Endothelial cell of umbilical vein (primary cell): Measurements from ENCODE around the gene RASA2.

Experiments used
- EZH2 ChIP-seq: IDR thresholded peaks from 2 replicates; pipeline ENCODE4 v1.6.1; 2012; ENCODE audit warnings: borderline replicate concordance, low read depth, mild to moderate bottlenecking, moderate library complexity, low read length, inconsistent platforms; ENCODE audit not compliant: severe bottlenecking
- POLR2A ChIP-seq: IDR thresholded peaks from 2 replicates; pipeline ENCODE4 v1.6.1; 2012; ENCODE audit warnings: low read depth, mild to moderate bottlenecking, control low read depth, low read length
- TF ChIP-seq, protein P1 (sequence below), 2 donors: IDR thresholded peaks; 1 replicate in 1 of 2; 2 replicates in 1 of 2; pipeline ENCODE4 v1.5.1; 2011; ENCODE audit warnings: low read length in 2 of 2, mild to moderate bottlenecking in 2 of 2, moderate library complexity in 2 of 2, control low read depth in 1 of 2, inconsistent platforms in 1 of 2, low read depth in 1 of 2; ENCODE audit not compliant: insufficient read depth in 1 of 2; ENCODE audit errors: extremely low read depth in 1 of 2

- TF ChIP-seq POLR2A, result no peak
- TF ChIP-seq, protein P1, sequence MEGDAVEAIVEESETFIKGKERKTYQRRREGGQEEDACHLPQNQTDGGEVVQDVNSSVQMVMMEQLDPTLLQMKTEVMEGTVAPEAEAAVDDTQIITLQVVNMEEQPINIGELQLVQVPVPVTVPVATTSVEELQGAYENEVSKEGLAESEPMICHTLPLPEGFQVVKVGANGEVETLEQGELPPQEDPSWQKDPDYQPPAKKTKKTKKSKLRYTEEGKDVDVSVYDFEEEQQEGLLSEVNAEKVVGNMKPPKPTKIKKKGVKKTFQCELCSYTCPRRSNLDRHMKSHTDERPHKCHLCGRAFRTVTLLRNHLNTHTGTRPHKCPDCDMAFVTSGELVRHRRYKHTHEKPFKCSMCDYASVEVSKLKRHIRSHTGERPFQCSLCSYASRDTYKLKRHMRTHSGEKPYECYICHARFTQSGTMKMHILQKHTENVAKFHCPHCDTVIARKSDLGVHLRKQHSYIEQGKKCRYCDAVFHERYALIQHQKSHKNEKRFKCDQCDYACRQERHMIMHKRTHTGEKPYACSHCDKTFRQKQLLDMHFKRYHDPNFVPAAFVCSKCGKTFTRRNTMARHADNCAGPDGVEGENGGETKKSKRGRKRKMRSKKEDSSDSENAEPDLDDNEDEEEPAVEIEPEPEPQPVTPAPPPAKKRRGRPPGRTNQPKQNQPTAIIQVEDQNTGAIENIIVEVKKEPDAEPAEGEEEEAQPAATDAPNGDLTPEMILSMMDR (IDR thresholded peaks at IDR 0.05; ENCODE audit: extremely low read depth in 1 of 2, insufficient read depth in 1 of 2, low read depth in 1 of 2, low read length in 2 of 2), result no peak
- no peak for TF ChIP-seq EZH2
Observed at GRCh38 chr3:141537856-141538255, 51.0 kb downstream of the RASA2 start.
